GM18517 (cell line): ENCODE measurements around the gene SPOCK2.
"Not testable (repeated sequence)": the region's sequence is repeated elsewhere in the genome, so short reads cannot be mapped to it uniquely, and the experiment has no call there.

Source experiments
- ATAC-seq: cut with Tn5 transposase; IDR thresholded peaks from one replicate; pipeline ENCODE4 v1.9.1; 2021; ENCODE audit warnings: mild to moderate bottlenecking, moderate library complexity; ENCODE audit not compliant: unreplicated experiment

Gene SPOCK2, protein sequence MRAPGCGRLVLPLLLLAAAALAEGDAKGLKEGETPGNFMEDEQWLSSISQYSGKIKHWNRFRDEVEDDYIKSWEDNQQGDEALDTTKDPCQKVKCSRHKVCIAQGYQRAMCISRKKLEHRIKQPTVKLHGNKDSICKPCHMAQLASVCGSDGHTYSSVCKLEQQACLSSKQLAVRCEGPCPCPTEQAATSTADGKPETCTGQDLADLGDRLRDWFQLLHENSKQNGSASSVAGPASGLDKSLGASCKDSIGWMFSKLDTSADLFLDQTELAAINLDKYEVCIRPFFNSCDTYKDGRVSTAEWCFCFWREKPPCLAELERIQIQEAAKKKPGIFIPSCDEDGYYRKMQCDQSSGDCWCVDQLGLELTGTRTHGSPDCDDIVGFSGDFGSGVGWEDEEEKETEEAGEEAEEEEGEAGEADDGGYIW

DNA sequence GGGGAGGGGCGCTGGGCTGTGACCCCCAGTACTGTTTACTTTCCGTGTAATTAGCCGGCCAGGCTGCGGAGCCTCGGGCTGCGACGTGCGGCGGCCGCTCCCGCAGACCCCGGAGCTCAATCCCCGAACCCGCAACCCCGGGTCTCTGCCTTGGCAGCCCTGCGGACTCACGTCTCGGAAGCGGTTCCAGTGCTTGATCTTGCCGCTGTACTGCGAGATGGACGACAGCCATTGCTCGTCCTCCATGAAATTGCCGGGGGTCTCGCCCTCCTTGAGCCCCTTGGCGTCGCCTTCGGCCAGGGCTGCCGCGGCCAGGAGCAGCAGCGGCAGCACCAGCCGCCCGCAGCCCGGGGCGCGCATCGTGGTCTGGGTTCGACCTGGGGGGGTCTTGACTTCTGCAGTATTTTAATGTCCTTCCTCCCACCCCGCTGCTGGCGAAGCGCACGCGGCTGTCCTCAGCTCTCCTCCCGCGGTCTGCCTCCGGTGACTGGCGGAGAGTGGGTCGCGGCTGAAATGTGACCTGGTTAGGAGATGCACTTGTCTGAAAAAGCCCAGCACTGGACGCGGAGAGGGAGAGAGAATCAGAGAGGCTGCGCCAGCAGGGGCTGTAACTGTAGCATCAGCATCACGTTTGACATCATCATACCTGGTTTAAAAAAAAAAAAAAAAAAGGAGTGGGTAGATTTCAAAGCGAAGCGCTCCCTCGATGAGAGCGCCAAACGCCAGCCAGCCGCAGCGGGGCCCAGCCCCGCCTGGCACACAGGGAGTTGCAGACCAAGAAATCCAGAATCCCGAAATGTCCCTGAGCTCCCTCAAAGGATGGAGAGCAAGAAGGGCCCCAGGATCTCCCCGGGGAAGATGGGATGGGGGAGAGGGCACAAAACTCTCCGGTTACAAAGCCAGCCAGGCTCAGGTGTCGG, at the start of gene SPOCK2:
Gene SPOCK2, minus strand, starts transcription at position 583 of the 920 bp plus-strand sequence. Its CDS starts 223 bp downstream, at position 360.
- no peak for ATAC-seq

DNA sequence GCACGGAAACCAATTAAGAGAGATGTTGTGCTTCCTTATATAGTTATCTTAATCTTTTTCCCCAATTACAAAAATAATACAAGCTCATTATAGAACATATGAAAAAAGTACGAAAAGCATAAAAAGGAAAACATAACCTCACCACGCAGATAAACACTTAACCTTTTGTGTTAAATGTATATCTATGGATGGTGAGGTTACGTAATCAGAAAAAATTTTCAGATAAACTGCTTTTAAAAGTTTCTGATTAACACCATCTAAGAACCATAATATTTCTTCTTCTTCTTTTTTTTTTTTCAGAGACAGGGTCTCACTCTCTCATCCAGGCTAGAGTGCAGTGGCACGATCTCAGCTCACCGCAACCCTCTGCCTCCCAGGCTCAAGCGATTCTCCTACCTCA, 49.2 kb upstream of the SPOCK2 start:
- no peak for ATAC-seq

DNA sequence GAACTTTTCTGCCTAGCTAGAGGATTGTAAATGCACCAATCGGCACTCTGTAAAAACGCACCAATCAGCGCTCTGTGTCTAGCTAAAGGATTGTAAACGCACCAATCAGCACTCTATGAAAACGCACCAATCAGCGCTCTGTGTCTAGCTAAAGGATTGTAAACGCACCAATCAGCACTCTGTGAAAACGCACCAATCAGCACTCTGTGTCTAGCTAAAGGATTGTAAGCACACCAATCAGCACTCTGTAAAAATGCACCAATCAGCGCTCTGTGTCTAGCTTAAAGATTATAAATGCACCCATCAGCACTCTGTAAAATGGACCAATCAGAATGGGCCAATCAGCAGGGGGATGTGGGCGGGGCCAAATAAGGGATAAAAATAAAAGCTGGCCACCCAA, 47.9 kb upstream of the SPOCK2 start:
- ATAC-seq: not testable (repeated sequence)

DNA sequence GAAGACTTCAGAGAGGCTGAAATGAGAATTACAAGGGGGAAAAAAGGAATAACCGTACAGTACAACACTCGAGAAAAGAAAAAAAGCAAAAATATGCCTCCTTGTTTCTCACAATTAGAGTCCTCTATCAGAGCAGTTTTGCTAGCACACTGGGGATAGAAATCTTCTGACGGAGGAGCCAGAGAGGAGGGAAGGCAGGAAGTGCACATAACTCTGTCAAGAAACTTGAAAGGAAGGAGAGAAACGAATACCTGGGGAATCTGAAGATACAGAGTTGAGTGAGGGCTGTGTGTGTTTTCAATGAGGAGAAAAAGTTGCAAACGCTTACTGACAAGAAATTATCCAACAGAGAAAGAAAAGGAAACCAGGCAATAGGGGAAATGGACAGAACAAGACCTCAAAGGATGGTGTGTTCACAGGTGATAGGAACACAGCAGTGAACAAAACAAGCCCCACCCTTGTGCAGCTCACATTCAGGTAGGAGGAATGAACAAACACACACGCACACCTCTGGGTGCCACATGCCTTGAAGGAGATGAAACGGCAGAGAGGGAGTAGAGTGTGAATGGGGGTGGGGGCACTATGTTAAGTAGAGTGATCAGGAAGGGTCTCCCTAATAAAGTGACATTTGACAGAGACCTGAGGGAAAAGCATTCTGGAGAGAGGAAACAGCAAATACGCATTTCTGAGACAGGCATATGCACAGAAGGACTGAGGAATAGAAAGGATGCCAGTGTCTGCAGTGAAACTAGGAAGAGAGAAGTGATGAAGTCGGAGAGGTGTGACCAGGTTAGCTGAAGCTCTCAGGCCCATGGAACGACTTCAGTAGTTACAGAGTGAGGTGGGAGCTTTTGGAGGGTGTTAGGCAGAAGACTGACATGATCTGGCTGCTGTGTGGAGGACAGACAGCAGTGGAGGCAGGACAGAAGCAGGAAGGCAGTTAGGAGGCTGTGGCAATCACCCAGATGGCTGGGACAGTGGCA, 46.7 kb upstream of the SPOCK2 start:
- ATAC-seq: no peak

DNA sequence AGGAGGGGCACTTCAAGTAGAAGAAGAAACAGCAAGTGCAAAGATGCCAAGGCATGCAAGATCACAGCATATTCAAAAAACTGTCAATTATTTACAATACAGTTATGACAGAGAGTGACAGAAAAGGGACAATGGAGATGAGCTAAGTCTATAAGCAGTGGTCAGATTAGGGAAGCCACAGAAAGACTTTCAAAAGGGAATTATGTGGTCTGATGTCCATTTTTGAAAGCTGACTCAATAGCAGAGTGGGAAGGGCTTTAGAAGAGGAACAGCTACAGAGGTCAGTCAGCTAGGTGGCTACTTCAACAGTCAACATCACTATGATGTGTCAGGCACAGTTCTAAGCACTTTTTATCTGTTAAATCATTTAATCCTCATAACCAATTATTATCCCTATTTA, 45.2 kb upstream of the SPOCK2 start:
- ATAC-seq: peak; percentile 94

DNA sequence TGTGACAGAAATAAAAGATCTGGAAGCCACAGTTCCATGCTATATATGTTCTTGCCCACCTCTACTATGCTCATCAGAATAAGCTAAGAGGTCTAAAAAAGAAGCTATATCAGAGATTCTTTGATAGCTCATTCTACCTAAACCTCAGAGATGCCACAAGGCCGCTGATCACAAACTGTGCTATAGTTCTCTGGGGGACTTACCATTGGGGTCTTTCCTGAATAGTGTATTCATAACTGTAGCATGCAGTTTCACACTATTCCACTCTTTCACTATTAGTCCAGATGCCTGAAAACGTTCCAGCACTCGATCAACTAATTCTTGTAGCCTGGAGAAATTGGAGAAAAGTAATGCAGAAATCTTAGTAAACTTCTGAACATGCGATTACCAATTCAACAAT, 44.5 kb upstream of the SPOCK2 start:
- no peak for ATAC-seq

DNA sequence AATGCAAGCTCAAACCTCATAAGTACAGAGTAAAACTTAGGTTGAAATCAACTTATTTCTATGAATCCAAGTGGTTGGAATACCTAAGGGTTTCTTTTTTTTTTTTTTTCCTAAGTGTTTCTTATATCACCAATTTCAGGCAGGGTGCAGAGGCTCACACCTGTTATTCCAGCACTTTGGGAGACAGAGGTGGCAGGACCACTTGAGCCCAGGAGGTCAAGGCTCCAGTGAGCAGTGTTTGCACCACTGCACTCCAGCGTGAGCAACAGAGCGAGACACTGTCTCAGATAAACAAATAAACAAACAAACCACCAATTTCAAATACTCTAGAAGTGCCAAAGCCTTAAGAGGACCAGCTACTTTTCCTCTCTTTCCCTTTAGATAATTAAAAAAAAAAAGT, 39.2 kb upstream of the SPOCK2 start:
- no peak for ATAC-seq

DNA sequence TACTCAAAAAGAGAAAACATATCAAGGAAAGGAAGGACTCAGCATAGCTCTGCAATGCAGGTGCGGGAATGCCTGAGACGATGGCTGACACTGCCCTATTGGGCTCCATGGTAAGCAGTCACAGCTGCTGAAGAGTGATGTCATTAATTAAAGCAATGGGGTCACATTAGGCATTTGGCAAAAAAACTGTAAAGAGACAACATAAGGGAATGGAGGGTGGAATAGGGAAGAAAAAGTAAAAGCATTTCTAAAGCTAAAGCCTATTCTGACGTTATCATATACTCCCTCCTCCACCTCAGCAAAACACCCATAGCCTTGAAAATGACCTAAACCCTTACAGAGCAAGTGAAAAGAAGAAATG, 38.5 kb upstream of the SPOCK2 start:
- no peak for ATAC-seq

DNA sequence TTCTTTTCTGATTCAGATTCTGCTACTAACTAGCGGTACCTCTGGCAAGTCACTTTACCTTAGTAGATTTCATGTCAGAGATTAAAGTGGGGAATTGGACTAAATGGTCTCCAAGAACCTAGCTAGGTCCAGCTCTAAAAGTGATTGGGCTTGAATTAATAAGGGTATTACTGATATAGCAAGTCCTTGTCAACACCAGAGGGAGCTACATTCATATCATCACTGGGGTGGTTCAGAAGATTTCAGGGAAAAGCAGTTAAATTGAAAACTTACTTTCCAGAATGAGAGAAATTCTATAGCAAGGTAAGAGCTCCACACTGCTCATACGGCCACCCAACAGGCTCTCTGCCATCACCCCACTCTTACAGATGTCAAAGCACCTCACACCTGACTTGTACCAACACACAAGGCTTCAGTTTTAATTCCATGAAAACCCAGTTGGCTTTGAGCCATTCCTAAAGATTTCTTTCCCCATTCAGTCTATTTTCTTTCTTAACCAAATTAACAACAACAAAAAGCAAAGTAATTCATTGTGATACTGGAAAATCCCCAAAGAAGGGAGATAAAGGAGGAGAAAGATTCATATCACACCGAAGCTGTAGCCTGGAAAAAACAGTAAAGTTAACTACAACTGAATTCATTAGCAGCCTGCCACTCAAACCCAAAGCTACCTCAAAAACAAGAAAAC, 38.0 kb upstream of the SPOCK2 start:
- ATAC-seq: no peak

DNA sequence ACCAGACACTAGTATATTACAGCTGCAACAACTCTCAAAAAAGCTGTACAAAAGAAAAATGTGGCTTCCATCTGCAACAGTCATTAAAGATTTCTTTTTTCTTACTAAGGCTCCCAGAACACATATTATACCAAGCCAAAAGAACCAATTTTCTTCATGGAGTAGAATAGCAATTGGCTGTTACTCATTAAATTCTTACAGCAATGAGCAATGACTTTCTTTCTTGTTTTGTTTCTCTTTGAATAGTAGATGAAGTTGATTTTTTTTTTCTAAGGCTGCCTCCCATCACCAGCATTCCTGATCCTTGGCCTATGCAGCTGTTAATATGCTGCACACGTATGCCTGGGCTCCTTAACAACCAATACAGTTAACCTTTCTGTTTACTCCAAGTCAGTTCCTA, 36.6 kb upstream of the SPOCK2 start:
- no peak for ATAC-seq

DNA sequence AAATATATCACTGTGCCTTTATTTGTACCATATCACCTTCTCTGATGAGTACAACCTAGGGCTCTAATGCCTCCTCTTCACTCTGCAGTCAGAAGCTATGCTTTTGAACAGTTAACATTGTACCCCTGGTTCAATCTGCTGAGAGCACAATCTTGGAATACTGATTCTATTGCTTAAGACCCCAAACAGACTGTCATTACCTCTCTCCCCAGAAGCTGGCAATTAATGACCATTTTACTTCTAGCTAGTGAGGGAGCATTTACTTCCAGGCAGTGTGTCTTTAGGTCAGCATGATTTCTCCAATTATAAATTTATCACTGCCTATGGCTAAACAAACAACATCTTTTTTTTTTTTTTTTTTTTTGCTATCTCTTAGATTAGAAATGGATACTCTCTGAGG, 36.0 kb upstream of the SPOCK2 start:
- ATAC-seq: no peak

DNA sequence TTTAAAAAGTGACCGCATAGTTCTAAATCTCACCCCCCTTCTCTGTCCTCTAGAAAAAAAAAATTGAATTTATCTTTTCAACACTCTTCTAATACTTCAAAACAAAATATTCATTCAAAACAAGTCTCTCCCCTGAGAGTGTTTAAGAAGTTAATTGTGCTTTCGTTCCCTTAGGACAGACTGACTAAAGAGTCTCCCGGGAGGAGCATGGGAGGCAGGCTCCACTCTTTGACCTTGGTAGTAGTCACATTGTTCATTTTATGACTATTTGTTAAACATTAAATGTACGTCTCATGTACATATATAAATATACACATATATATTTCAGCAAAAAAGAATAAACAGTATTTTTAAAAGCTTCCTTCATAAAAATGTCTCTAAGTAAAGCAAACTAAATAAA, 35.3 kb upstream of the SPOCK2 start:
- no peak for ATAC-seq

DNA sequence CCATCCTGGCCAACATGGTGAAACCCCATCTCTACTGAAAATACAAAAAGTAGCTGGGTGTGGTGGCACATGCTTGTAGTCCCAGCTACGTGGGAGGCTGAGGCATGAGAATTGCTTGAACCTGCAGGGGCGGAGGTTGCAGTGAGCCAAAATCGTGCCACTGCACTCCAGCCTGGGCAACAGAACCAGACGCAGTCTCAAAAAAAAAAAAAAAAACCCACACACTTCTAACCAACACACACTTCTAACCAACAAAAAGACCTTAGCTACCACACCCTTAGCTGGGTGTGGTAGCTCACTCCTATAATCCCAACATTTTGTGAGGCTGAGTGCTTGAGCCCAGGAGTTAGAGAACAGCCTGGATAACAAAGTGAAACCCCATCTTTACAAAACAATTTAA, 33.9 kb upstream of the SPOCK2 start:
- ATAC-seq: no peak

DNA sequence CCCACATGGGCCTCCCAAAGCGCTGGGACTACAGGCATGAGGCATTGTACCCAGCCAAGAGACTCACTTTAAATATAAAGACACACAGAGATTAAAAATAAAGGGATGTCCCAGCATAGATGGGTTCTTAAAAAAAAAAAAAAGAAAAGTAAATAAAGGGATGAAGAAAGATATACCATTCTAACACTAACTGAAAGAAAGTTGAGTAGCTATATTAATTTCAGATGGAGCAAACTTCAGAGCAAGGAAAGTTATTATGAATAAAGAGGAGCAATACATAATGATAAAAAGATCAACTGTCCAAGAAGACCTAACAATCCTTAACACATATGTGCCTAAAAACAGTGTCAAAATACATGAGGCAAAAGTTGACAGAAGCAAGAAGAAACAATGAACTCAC, 33.0 kb upstream of the SPOCK2 start:
- ATAC-seq: no peak

DNA sequence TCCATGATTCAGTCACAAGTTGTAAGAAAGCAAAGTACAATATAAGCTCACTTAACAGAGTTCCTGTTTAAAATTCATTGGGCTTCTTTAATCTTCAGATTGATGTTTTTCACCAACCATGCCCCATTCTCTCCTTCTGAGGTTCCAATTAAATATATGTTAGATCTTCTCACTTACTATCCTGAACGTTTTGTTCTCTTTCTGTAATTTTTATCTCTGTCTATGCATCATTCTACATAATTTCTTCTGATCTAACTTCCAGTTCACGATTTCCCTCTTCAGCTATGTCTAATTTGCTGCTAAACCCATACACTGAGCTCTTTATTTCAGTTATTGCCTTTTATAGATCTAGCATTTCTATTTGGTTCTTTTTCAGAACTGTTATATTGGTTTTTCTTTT, 28.0 kb upstream of the SPOCK2 start:
- no peak for ATAC-seq

DNA sequence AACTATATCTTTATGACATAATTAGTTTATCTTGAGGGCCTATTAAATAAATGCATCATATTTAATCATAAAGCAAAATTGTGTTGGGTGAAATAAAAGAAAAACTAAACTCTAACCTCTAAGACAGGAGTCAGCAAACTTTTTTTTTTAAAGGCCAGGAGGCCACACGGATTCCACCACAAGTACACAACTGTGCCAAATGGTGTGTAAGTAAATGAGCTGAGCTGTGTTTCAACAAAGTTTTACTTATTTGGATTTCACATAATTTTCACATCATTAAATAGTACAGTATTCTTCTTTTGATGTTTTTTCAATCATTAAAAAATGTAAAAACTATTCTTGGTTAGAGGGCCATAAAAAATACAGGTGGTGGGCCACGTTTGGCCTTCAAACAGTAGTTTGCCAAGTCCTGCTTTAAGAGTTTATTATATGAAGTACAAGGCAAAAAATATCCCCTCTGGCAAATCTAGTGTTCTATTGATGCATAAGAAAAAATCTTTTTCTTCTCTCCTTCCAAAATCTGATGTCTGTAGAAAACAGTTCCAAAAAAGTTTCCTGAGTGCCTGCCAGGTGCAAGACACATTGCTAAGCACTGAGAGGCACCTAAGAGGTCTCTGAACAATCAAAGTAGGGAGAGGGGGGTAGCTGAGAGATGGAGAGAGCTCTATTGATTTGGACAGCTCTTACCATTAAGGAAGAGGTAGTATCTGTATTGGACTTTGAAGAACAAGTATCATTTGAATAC, 26.5 kb upstream of the SPOCK2 start:
- ATAC-seq: no peak

DNA sequence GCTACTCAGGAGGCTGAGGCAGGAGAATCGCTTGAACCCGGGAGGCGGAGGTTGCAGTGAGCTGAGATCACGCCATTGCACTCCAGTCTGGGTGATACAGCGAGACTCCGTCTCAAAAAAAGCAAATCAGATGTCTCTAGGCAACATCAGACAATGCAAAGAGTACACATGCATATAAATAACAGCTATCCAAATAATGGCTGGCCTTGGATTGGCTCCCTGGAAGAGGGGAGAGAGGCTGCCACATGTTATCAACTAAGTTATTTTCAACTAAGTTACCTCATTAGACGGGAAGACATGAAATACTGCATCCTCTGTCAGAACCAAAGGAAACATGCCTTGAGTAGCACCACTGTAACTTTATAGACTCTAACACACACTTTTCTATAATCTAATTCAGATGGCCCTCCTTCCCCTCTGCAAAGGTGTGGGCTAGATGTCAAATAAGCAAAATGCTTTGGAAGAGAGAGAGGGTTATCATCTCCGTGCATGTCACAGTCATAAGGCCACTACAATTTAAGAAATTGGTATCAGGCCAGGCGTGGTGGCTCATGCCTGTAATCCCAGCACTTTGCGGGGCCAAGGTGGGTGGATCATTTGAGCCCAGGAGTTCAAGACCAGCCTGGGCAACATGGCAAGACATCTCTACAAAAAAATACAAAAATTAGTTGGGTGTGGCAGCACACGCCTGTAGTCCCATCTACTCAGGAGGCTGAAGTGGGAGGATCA, 22.5 kb upstream of the SPOCK2 start:
- no peak for ATAC-seq

DNA sequence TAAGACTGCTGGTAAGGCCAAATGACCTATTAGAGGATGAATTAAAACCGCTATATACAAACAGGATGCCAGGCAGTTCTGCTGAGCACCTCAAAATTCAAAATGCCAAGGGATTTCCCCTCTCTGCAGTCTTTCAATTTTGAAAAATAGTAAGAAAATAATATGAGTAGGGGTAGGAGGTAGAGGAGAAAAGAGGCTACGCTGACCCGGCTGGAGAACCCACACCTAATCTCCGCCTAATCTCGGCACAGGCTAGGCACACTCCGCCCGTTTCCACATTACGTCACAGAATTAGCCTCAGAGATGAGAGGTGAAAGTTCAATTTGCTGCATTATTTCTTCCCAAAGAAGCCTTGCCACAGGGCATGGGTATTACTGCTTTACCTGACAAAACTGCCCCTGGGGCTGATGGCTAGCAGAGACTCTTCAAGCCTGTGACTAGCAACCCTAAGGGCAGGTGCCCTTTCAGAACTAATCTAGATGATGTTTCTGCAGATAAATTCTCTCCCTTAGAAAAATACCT, 21.3 kb upstream of the SPOCK2 start:
- ATAC-seq: no peak
